Keratinocyte (primary cell): ENCODE data around the gene SDHC. TPM values are rescaled to one million over a fixed set of nuclear protein-coding genes. Genes with fewer than 3 reads are reported as not detected.

Experiments
- DNase-seq: peaks from one replicate; pipeline ENCODE4 v3.0.0-alpha.2; 2011; ENCODE audit warnings: low read depth, missing footprints, low spot score
- FAIRE-seq: peaks from 2 replicates; lab custom pipeline; 2011; peaks lifted over from hg19 to GRCh38; lab: Jason Lieb, UNC
- H2AFZ ChIP-seq: 2 replicates; pipeline ENCODE4 v1.6.0; 2012; ENCODE audit warnings: low read length, control low read depth, inconsistent platforms; ENCODE audit not compliant: control insufficient read depth
- H3K27ac ChIP-seq: 2 replicates; pipeline ENCODE4 v1.5.1; 2011; ENCODE audit warnings: low read length; ENCODE audit not compliant: control insufficient read depth, insufficient read depth
- H3K27me3 ChIP-seq: 3 replicates; pipeline ENCODE4 v1.6.0; 2011; ENCODE audit warnings: low read length; ENCODE audit not compliant: control insufficient read depth, insufficient read depth; ENCODE audit errors: extremely low read depth
- H3K36me3 ChIP-seq, 2 experiments: 2 replicates in 1 of 2; 3 replicates in 1 of 2; pipeline ENCODE4 v1.5.1; 2011; ENCODE audit warnings: low read length in 2 of 2, mild to moderate bottlenecking in 1 of 2; ENCODE audit not compliant: control insufficient read depth in 2 of 2, insufficient read depth in 2 of 2; ENCODE audit errors: extremely low read depth in 1 of 2
- H3K4me1 ChIP-seq: 3 replicates; pipeline ENCODE4 v1.5.1; 2011; ENCODE audit warnings: low read length; ENCODE audit not compliant: control insufficient read depth, insufficient read depth; ENCODE audit errors: extremely low read depth
- H3K4me2 ChIP-seq: 3 replicates; pipeline ENCODE4 v1.6.0; 2011; ENCODE audit warnings: low read depth, low read length; ENCODE audit not compliant: control insufficient read depth, insufficient read depth; ENCODE audit errors: extremely low read depth
- H3K4me3 ChIP-seq, 3 experiments: fragments of 200-600 bp in 1 of 3; sonication (generic) in 1 of 3; 2 replicates in 2 of 3; 3 replicates in 1 of 3; pipeline ENCODE4 v1.5.1; 2011 to 2016; ENCODE audit warnings: low read length in 3 of 3, mild to moderate bottlenecking in 3 of 3, control low read depth in 2 of 3, inconsistent platforms in 1 of 3, low read depth in 1 of 3, mixed read lengths in 1 of 3, mixed run types in 1 of 3, moderate library complexity in 1 of 3; ENCODE audit not compliant: control insufficient read depth in 2 of 3, insufficient read depth in 2 of 3; ENCODE audit errors: extremely low read depth in 1 of 3
- H3K79me2 ChIP-seq: 2 replicates; pipeline ENCODE4 v1.6.0; 2012; ENCODE audit warnings: low read length; ENCODE audit not compliant: control insufficient read depth, insufficient read depth
- H3K9ac ChIP-seq: 3 replicates; pipeline ENCODE4 v1.6.0; 2011; ENCODE audit warnings: low read length; ENCODE audit not compliant: control insufficient read depth, insufficient read depth; ENCODE audit errors: extremely low read depth
- H3K9me1 ChIP-seq: 3 replicates; pipeline ENCODE4 v1.6.0; 2011; ENCODE audit warnings: low read length; ENCODE audit not compliant: control insufficient read depth, insufficient read depth; ENCODE audit errors: extremely low read depth
- H3K9me3 ChIP-seq: 2 replicates; pipeline ENCODE4 v1.5.1; 2012; ENCODE audit warnings: low read depth, low read length; ENCODE audit not compliant: control insufficient read depth
- H4K20me1 ChIP-seq: 3 replicates; pipeline ENCODE4 v1.6.0; 2011; ENCODE audit warnings: low read length; ENCODE audit not compliant: control insufficient read depth, insufficient read depth; ENCODE audit errors: extremely low read depth
- CTCF ChIP-seq, 3 experiments: IDR thresholded peaks in 1 of 3; conservative IDR thresholded peaks in 1 of 3; optimal IDR thresholded peaks in 1 of 3; 2 replicates in 2 of 3; 3 replicates in 1 of 3; pipeline versions ENCODE3 to v1.5.1; 2011; ENCODE audit warnings: low read length in 3 of 3, mild to moderate bottlenecking in 3 of 3, moderate library complexity in 2 of 3, control low read depth in 1 of 3, inconsistent platforms in 1 of 3; ENCODE audit not compliant: insufficient read depth in 2 of 3; ENCODE audit errors: extremely low read depth in 1 of 3
- EZH2 ChIP-seq: IDR thresholded peaks from one replicate; pipeline ENCODE4 v1.6.1; 2012; ENCODE audit warnings: inconsistent platforms, mild to moderate bottlenecking, low read length, moderate library complexity
- dilution Hi-C: fragments of 300-500 bp; cut with MboI; formaldehyde crosslinking; loops from one replicate; pipeline ENCODE4 v1.7.0; 2020; ENCODE audit warnings: low sequenced_read_pairs; ENCODE audit not compliant: extremely low pct_ligation_motif_present
- polyA plus RNA-seq, 5 experiments: library from polyadenylated mRNA; depleted of rRNA in 3 of 5; stranded (reverse) in 3 of 5; stranded (forward) in 1 of 5; unstranded in 1 of 5; fragments of >200 nt; gene quantifications; 1 replicate in 1 of 5; 2 replicates in 3 of 5; 3 replicates in 1 of 5; pipeline versions ENCODE4 v1.2.1 to v1.2.3, GENCODE V29; 2011 to 2012; ENCODE audit warnings: missing spikeins in 2 of 5, low read depth in 1 of 5, low replicate concordance in 1 of 5

SDHC gene
- polyA plus RNA-seq, 1 donor (not counting 4 experiments of a cell fraction or from before 2014, with no cell fraction given): 401 TPM

GRCh38 chr1:161300478-161300877 is 13.7 kb upstream of the SDHC start:
- H3K9me1 ChIP-seq: no peaks in the 10 kb centered on the region
- H3K79me2 ChIP-seq: peaks cover 3% of the 10 kb centered on the region
- no peaks in the 10 kb centered on the region for H3K9me3 ChIP-seq
- no peak overlapping the region for H3K4me2 ChIP-seq
- no peaks in the 10 kb centered on the region for H3K27me3 ChIP-seq
- no peaks in the 10 kb centered on the region for H4K20me1 ChIP-seq
- no peak for DNase-seq
- H3K9ac ChIP-seq: no peak overlapping the region
- no peaks in the 10 kb centered on the region for H3K36me3 ChIP-seq
- no peak overlapping the region for H3K27ac ChIP-seq
- no peak overlapping the region for H2AFZ ChIP-seq
- peaks cover 6% of the 10 kb centered on the region for H3K4me1 ChIP-seq
- dilution Hi-C loops: no loop called here
- no peak overlapping the region for H3K4me3 ChIP-seq
- no peak for FAIRE-seq
- TF ChIP-seq CTCF (optimal IDR thresholded peaks at IDR 0.05 in 1 of 3, IDR thresholded peaks at IDR 0.05 in 1 of 3, conservative IDR thresholded peaks at IDR 0.05 in 1 of 3; ENCODE audit: extremely low read depth in 1 of 3, insufficient read depth in 2 of 3, low read length in 3 of 3) (no peak), EZH2 (no peak)

- peaks cover 6% of the 10 kb centered on the region for H3K4me1 ChIP-seq
- no peaks in the 10 kb centered on the region for H4K20me1 ChIP-seq
- FAIRE-seq: no peak
- no peaks in the 10 kb centered on the region for H3K9me1 ChIP-seq
- dilution Hi-C loops: no loop called here
- no peak for DNase-seq
- TF ChIP-seq EZH2 (no peak), CTCF (optimal IDR thresholded peaks at IDR 0.05 in 1 of 3, IDR thresholded peaks at IDR 0.05 in 1 of 3, conservative IDR thresholded peaks at IDR 0.05 in 1 of 3; ENCODE audit: extremely low read depth in 1 of 3, insufficient read depth in 2 of 3, low read length in 3 of 3) (no peak)
- peak overlapping the region; percentile 71 for H3K9ac ChIP-seq
- no peak overlapping the region for H3K27ac ChIP-seq
- peak overlapping the region; percentile 94 for H2AFZ ChIP-seq
- no peaks in the 10 kb centered on the region for H3K36me3 ChIP-seq
- peak overlapping the region; percentile 62 to 86 (median 84) for H3K4me3 ChIP-seq
- H3K9me3 ChIP-seq: no peaks in the 10 kb centered on the region
- H3K4me2 ChIP-seq: peak overlapping the region; percentile 84
- H3K79me2 ChIP-seq: peaks cover 3% of the 10 kb centered on the region
- no peaks in the 10 kb centered on the region for H3K27me3 ChIP-seq
These were observed 9.0 kb upstream of the SDHC start for GRCh38 chr1:161304927-161305866.
